GM13977 (cell line): ENCODE data around the gene RRP36.
A peak's percentile ranks its signal among the peaks of the same experiment; 100 is the strongest.

Experiments used
- DNase-seq: peaks from one replicate; pipeline ENCODE4 v3.0.0; 2012; ENCODE audit warnings: low spot score
- in situ Hi-C: fragments of 300-500 bp; cut with MboI; formaldehyde crosslinking; loops from one replicate; pipeline ENCODE4 v1.12.0; 2022; ENCODE audit warnings: low sequenced_read_pairs, low pct_unique_long_range_greater_than_20kb, mixed read lengths, inconsistent platforms; ENCODE audit not compliant: unreplicated experiment
- TF ChIP-seq, protein P1 (sequence below): IDR thresholded peaks from 2 replicates; pipeline ENCODE4 v1.5.1; 2012; ENCODE audit warnings: mild to moderate bottlenecking, control low read depth; ENCODE audit not compliant: insufficient read depth; ENCODE audit errors: extremely low read depth, missing control alignments

The RRP36 gene

GRCh38 chr6:43045371-43045930 lies 24.0 kb downstream of the RRP36 start:
- no peak for DNase-seq
- in situ Hi-C loops, result no loop called here
- TF ChIP-seq, protein P1, sequence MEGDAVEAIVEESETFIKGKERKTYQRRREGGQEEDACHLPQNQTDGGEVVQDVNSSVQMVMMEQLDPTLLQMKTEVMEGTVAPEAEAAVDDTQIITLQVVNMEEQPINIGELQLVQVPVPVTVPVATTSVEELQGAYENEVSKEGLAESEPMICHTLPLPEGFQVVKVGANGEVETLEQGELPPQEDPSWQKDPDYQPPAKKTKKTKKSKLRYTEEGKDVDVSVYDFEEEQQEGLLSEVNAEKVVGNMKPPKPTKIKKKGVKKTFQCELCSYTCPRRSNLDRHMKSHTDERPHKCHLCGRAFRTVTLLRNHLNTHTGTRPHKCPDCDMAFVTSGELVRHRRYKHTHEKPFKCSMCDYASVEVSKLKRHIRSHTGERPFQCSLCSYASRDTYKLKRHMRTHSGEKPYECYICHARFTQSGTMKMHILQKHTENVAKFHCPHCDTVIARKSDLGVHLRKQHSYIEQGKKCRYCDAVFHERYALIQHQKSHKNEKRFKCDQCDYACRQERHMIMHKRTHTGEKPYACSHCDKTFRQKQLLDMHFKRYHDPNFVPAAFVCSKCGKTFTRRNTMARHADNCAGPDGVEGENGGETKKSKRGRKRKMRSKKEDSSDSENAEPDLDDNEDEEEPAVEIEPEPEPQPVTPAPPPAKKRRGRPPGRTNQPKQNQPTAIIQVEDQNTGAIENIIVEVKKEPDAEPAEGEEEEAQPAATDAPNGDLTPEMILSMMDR, result no peak

GRCh38 chr6:43047998-43048397 lies 26.6 kb downstream of the RRP36 start:
- DNase-seq, result no peak
- in situ Hi-C loops, result no loop called here
- TF ChIP-seq, protein P1, result no peak

GRCh38 chr6:43050981-43051380 lies 29.6 kb downstream of the RRP36 start:
- in situ Hi-C loops, result no loop called here
- DNase-seq, result no peak
- TF ChIP-seq, protein P1, result no peak

- DNase-seq, result no peak
- TF ChIP-seq, protein P1, result no peak
- in situ Hi-C loops, result no loop called here
These were observed 30.9 kb downstream of the RRP36 start for GRCh38 chr6:43052225-43052841.

DNA sequence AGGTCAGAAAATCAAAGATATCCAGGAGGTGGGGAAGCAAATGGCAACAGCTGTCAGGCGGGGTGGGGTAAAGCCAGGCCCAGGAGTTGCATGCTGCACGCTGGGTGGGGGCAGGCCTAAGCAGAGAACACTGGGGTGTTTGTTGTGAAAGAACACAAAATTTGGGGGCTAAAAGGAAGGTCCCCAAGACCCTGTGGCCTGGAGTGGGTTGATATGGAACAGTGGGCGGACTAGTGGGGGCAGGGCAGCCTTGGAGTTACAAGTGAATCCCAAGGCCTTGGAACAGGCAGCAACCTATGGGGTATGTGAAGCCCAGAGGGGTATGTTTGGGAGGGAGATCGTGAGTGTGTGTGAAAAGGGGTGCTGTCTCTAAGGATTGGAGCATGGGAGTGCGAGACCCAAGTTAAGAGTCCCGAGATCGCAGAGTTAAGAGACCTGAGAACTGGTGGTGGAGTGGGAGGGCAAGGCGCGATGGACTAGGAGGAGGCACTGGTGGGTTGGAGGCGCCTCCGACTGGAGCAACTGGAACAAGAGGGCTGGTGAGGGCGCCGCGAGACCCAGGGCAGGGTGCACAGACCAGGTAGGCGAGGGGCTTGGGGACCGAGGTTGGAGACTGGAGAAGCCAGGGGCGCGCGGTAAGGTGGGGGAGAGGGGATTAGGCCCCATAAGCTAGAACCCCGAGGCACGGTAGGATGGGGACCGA lies 31.6 kb downstream of the RRP36 start:
- TF ChIP-seq, protein P1, result no peak
- DNase-seq, result peak; percentile 42
- in situ Hi-C loops, result no loop called here

DNA sequence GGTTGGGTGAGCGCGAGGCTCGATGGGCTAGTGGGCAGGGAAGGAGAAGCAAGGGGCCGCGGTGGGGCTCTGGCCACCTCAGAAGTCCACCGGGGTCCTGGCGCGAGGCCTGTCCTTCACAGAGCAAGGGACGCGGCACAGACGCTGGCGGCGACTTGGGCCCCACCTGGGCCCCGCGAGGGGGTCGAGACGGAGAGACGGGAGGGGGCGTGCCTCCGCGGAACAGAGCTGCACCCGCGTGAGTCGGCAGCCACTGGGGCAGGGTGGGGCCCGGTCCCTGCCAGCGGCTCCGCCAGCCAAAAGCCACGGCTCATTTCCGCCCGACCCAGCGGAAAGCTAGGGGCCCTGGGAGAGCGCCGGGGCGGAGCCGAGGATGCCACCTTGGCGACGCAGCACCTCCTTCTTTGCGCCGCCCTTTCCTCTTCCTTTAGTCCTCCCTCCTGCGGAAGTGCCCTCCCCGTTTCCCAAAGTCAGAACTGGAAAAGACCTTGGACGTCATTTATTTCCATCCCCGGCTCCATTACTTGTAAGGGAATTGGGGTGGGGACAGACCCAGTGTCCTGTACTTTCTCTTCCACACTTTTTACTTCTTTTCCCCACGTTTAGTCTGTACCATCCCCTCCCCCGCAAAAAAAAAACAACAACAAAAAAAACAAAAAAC lies 32.3 kb downstream of the RRP36 start, which contains the start of gene CUL7:
CUL7 (minus strand) TSS at position 307 of the 661 bp plus-strand sequence. CDS start 1,063 bp downstream, outside the sequence.
- in situ Hi-C loops, result no loop called here
- DNase-seq, result peak; percentile 97
- TF ChIP-seq, protein P1, result no peak
